Activated B cell treated with CpG ODN at 0.5 μM for 24 hours (primary cell): ENCODE measurements around the gene CDC14B. TPM values are rescaled to one million over a fixed set of nuclear protein-coding genes. Genes with fewer than 3 reads are reported as not detected.
"Not testable (repeated sequence)": the region's sequence is repeated elsewhere in the genome, so short reads cannot be mapped to it uniquely, and the experiment has no call there.

Experiments
- ATAC-seq: fragments of 200-7000 bp; cut with Tn5 transposase; one replicate; pipeline ENCODE4 v1.10.0; 2021; ENCODE audit warnings: low read depth, mild to moderate bottlenecking, moderate library complexity
- CTCF ChIA-PET: fragments of 350-600 bp; sonication (Branson Sonifier 250); formaldehyde crosslinking; loops from one replicate; lab custom pipeline; 2021; ENCODE audit warnings: antibody characterized with exemption; lab: Charles Lee
- POLR2A ChIA-PET: fragments of 350-600 bp; sonication (Branson Sonifier 250); formaldehyde crosslinking; loops from one replicate; lab custom pipeline; 2021; ENCODE audit warnings: antibody characterized with exemption; lab: Charles Lee
- DNase-seq: peaks from one replicate; pipeline ENCODE4 v3.0.0; 2022
- H3K27ac Mint-ChIP-seq: one replicate; pipeline ENCODE4 v1.8.0; 2020; ENCODE audit warnings: mixed read lengths
- H3K27me3 Mint-ChIP-seq: one replicate; pipeline ENCODE4 v1.8.0; 2021; ENCODE audit warnings: mixed read lengths
- H3K36me3 Mint-ChIP-seq: one replicate; pipeline ENCODE4 v1.8.0; 2021; ENCODE audit warnings: low read depth, mixed read lengths
- H3K4me1 Mint-ChIP-seq: one replicate; pipeline ENCODE4 v1.8.0; 2021; ENCODE audit warnings: mixed read lengths
- H3K4me3 Mint-ChIP-seq: one replicate; pipeline ENCODE4 v1.8.0; 2020; ENCODE audit warnings: mild to moderate bottlenecking, mixed read lengths
- H3K9me3 Mint-ChIP-seq: one replicate; pipeline ENCODE4 v1.8.0; 2020; ENCODE audit warnings: mixed read lengths
- CTCF ChIP-seq: fragments of 200-600 bp; IDR thresholded peaks from one replicate; pipeline ENCODE4 v1.8.0; 2022; ENCODE audit warnings: antibody characterized with exemption, mild to moderate bottlenecking
- intact Hi-C: fragments of 100-400 bp; cut with micrococcal nuclease; formaldehyde crosslinking; loops from one replicate; pipeline ENCODE4 v1.15.1; 2024
- total RNA-seq: library from RNA; stranded (reverse); gene quantifications from 2 replicates; pipeline ENCODE4 v1.2.3, GENCODE V29; 2022

Gene CDC14B
- total RNA-seq, 1 donor from 2014 or later: 2.5 TPM

DNA sequence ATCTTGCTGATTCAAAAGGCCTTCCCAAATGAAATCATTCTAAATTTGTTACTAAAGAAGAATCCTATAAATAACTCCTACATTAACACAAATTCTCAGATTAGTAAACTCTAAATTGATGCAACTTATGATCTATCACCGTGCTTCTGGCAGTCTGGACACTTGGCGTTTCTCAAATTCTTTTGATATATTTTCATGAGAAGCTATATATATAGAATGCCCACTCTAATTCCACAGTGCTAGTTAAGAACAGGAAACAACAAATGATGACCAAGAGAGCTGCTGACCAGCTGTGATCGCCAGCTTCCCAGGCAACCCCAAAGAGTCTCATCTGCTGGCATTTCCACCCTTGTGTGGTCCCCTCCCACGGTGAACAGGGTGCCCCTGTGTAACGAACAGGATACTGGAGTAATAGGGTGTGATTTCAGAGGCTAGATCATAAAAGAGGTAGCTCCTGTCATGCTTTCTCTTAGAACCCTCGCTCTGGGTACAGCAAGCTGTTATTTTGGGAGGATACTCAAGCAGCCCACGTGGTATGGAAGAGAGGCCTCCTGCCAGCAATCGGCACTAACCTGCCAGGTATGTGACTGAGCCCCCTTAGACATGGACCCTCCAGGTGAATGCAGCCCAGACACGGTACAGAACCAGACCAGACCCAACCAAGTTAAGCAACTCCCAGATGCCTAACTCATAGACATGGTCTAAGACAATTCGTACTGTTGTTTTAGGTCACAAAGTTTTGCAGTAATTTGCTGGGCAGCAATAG lies 64.7 kb downstream of the CDC14B start:
- ATAC-seq (no peak), DNase-seq (no peak)
- no peak for TF ChIP-seq CTCF
- H3K27me3 Mint-ChIP-seq: no peaks in the 10 kb centered on the region
- ChIA-PET POLR2A (no interaction called here), CTCF (interaction anchor here (1.1 kb wide), 1 partner anchor 11 kb away, joined by 3 read pairs; no protein-coding TSS in a partner anchor)
- no peak overlapping the region for H3K27ac Mint-ChIP-seq
- no peaks in the 10 kb centered on the region for H3K9me3 Mint-ChIP-seq
- intact Hi-C loops: no loop called here
- peaks cover 5% of the 10 kb centered on the region for H3K4me1 Mint-ChIP-seq
- H3K4me3 Mint-ChIP-seq: no peak overlapping the region
- peaks cover 7% of the 10 kb centered on the region for H3K36me3 Mint-ChIP-seq

DNA sequence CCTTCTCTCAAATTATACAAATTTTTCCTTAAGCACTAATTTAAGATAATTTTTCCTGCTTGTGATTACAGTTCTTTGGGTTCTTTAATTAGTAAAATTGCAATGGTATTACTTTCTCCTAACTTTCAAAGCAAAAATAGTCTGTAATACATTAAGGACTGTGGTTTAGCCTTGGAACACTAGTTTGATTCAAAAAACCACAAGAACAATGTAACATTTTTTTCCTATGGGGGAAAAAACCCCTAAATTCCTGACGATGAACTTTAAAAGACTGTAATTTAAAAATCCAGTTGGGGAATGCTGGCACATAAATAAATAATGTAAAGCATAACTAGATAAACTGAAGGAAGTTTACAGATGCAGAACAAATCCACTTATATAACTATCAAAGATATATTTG lies 65.3 kb downstream of the CDC14B start:
- Mint-ChIP-seq H3K9me3 (no peaks in the 10 kb centered on the region), H3K27ac (no peak overlapping the region), H3K4me3 (no peak overlapping the region), H3K27me3 (no peaks in the 10 kb centered on the region), H3K4me1 (peaks cover 5% of the 10 kb centered on the region), H3K36me3 (peaks cover 7% of the 10 kb centered on the region)
- ChIA-PET CTCF (interaction anchor here (1.1 kb wide), 1 partner anchor 12 kb away, joined by 3 read pairs; no protein-coding TSS in a partner anchor), POLR2A (no interaction called here)
- TF ChIP-seq CTCF: no peak
- ATAC-seq: no peak
- DNase-seq: no peak
- intact Hi-C loops: no loop called here

DNA sequence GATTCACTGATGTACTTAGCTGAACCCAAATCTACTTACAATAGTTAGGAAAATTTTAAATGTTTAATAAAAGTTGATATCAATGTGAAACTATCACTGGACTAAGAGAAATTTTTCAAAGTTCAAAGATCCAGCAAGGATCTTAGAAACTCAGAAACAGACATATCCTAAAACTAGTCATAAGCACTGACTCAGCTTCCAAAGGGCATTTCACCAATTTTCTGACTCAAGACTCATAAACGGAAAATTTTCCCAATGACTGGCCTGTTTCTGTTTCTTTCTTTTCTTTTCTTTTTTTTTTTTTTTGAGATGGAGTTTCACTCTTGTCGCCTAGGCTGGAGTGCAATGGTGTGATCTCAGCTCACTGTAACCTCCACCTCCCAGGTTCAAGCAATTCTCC lies 66.6 kb downstream of the CDC14B start:
- Mint-ChIP-seq H3K36me3 (peaks cover 6% of the 10 kb centered on the region), H3K27ac (no peak overlapping the region), H3K4me3 (no peak overlapping the region), H3K9me3 (no peaks in the 10 kb centered on the region), H3K27me3 (no peaks in the 10 kb centered on the region), H3K4me1 (peaks cover 5% of the 10 kb centered on the region)
- DNase-seq (no peak), ATAC-seq (no peak)
- POLR2A ChIA-PET: no interaction called here
- CTCF ChIA-PET: no interaction called here
- intact Hi-C loops: no loop called here
- no peak for TF ChIP-seq CTCF

GRCh38 chr9:96551403-96551802 lies 68.2 kb downstream of the CDC14B start:
- Mint-ChIP-seq H3K4me1 (peaks cover 5% of the 10 kb centered on the region), H3K4me3 (no peak overlapping the region), H3K27me3 (no peaks in the 10 kb centered on the region), H3K27ac (no peak overlapping the region), H3K9me3 (no peaks in the 10 kb centered on the region), H3K36me3 (peaks cover 4% of the 10 kb centered on the region)
- intact Hi-C loops: no loop called here
- TF ChIP-seq CTCF: no peak
- DNase-seq: no peak
- ChIA-PET POLR2A (no interaction called here), CTCF (no interaction called here)
- no peak for ATAC-seq

GRCh38 chr9:96550659-96551058 lies 69.0 kb downstream of the CDC14B start:
- Mint-ChIP-seq H3K36me3 (peaks cover 6% of the 10 kb centered on the region), H3K27ac (no peak overlapping the region), H3K9me3 (no peaks in the 10 kb centered on the region), H3K4me1 (peaks cover under 1% of the 10 kb centered on the region), H3K4me3 (no peak overlapping the region), H3K27me3 (peaks cover 3% of the 10 kb centered on the region)
- ATAC-seq: no peak
- ChIA-PET CTCF (no interaction called here), POLR2A (no interaction called here)
- intact Hi-C loops: no loop called here
- TF ChIP-seq CTCF: no peak
- no peak for DNase-seq

DNA sequence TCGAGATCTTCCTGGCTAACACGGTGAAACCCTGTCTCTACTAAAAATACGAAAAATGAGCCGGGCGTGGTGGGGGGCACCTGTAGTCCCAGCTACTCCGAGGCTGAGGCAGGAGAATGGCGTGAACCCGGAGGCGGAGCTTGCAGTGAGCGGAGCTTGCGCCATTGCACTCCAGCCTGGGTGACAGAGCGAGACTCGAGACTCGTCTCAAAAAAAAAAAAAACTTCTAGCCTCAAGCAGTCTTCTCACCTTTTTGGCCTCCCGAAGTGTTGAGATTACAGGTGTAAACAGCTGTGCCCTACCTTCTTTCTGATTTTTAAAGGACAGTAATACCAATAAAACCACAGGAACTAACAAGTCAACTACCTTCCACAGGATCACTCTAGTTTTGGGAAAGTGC lies 76.5 kb downstream of the CDC14B start:
- not testable (repeated sequence) for ATAC-seq

More for the DNA sequence above, 76.5 kb downstream of the CDC14B start:
- H3K36me3 Mint-ChIP-seq, H3K9me3 Mint-ChIP-seq, CTCF ChIA-PET, POLR2A ChIA-PET, DNase-seq, intact Hi-C loops, H3K27ac Mint-ChIP-seq, H3K27me3 Mint-ChIP-seq, H3K4me3 Mint-ChIP-seq, H3K4me1 Mint-ChIP-seq: not testable (repeated sequence)
